Vagina (tissue), 2 donors: ENCODE results near the gene HDHD5. TPM values are rescaled to one million over a fixed set of nuclear protein-coding genes. Genes with fewer than 3 reads are reported as not detected.

ENCODE experiments used
- DNase-seq, 2 donors: peaks; one replicate each; pipeline ENCODE4 v3.0.0-alpha.2; 2017; ENCODE audit errors: extremely low spot score in 2 of 2
- H3K27ac ChIP-seq: fragments of 200-600 bp; sonication (generic); one replicate; pipeline ENCODE4 v1.5.1; 2019
- H3K27me3 ChIP-seq: fragments of 200-600 bp; sonication (generic); one replicate; pipeline ENCODE4 v1.5.1; 2019
- H3K36me3 ChIP-seq, 2 donors: fragments of 200-600 bp; sonication (generic); one replicate each; pipeline ENCODE4 v1.5.1; 2017 to 2019
- H3K4me1 ChIP-seq: fragments of 200-600 bp; sonication (generic); one replicate; pipeline ENCODE4 v1.5.1; 2019
- H3K4me3 ChIP-seq, 2 donors: fragments of 200-600 bp; sonication (generic); 1 replicate in 1 of 2; 2 replicates in 1 of 2; pipeline ENCODE4 v1.5.1; 2016 to 2019
- H3K9me3 ChIP-seq: fragments of 200-600 bp; sonication (generic); one replicate; pipeline ENCODE4 v1.5.1; 2019
- CTCF ChIP-seq, 3 experiments: fragments of 450-650 bp in 2 of 3; fragments of 200-600 bp in 1 of 3; sonication (generic) in 1 of 3; IDR thresholded peaks; one replicate each; pipeline ENCODE4 v1.5.1; 2017 to 2019; ENCODE audit warnings: antibody characterized with exemption in 3 of 3, mild to moderate bottlenecking in 2 of 3, moderate library complexity in 2 of 3
- POLR2A ChIP-seq, 2 donors: fragments of 450-650 bp; IDR thresholded peaks; one replicate each; pipeline ENCODE4 v1.6.1; 2017; ENCODE audit warnings: antibody characterized with exemption in 2 of 2, mild to moderate bottlenecking in 2 of 2, moderate library complexity in 2 of 2
- POLR2AphosphoS5 ChIP-seq, 2 donors: sonication (generic); formaldehyde crosslinking; IDR thresholded peaks; one replicate each; pipeline ENCODE4 v1.9.0; 2017; ENCODE audit warnings: antibody characterized with exemption in 2 of 2, mild to moderate bottlenecking in 2 of 2, low read depth in 1 of 2; ENCODE audit not compliant: insufficient read depth in 1 of 2
- intact Hi-C: fragments of 100-400 bp; cut with DNase I; formaldehyde crosslinking; loops from one replicate; pipeline ENCODE4 v1.15.1; 2023
- total RNA-seq: library from RNA; depleted of rRNA; stranded (reverse); fragments of >200 nt; gene quantifications from one replicate; pipeline ENCODE4 v1.2.3, GENCODE V29; 2016

HDHD5 gene
- total RNA-seq, 1 donor from 2014 or later: 30.0 TPM

GRCh38 chr22:17164392-17165024 lies 5.4 kb upstream of the HDHD5 start:
- TF ChIP-seq CTCF (IDR thresholded peaks at IDR 0.05) (no peak), POLR2AphosphoS5 (IDR thresholded peaks at IDR 0.05; ENCODE audit: insufficient read depth in 1 of 2, low read depth in 1 of 2) (no peak), POLR2A (IDR thresholded peaks at IDR 0.05) (no peak)
- no peaks in the 10 kb centered on the region for H3K9me3 ChIP-seq
- peaks cover 10% of the 10 kb centered on the region for H3K4me1 ChIP-seq
- DNase-seq: no peak
- no peak overlapping the region for H3K4me3 ChIP-seq
- no peak overlapping the region for H3K27ac ChIP-seq
- intact Hi-C loops: loop anchor here (5.0 kb wide), 1 partner anchor 77 kb away; no protein-coding TSS in a partner anchor
- H3K36me3 ChIP-seq: no peaks in the 10 kb centered on the region
- H3K27me3 ChIP-seq: no peaks in the 10 kb centered on the region

GRCh38 chr22:17162731-17163130 lies 3.7 kb upstream of the HDHD5 start:
- intact Hi-C loops: loop anchor here (1.0 kb wide), 1 partner anchor 17 kb away; no protein-coding TSS in a partner anchor
- Histone ChIP-seq H3K4me1 (peaks cover 16% of the 10 kb centered on the region), H3K27me3 (no peaks in the 10 kb centered on the region), H3K36me3 (no peaks in the 10 kb centered on the region), H3K9me3 (no peaks in the 10 kb centered on the region), H3K27ac (no peak overlapping the region), H3K4me3 (no peak overlapping the region)
- no peak for TF ChIP-seq CTCF (IDR thresholded peaks at IDR 0.05)
- no peak for TF ChIP-seq POLR2A (IDR thresholded peaks at IDR 0.05)
- TF ChIP-seq POLR2AphosphoS5 (IDR thresholded peaks at IDR 0.05; ENCODE audit: insufficient read depth in 1 of 2, low read depth in 1 of 2): no peak
- DNase-seq: no peak

GRCh38 chr22:17161991-17162390 lies 2.9 kb upstream of the HDHD5 start:
- DNase-seq: no peak
- Histone ChIP-seq H3K27me3 (no peaks in the 10 kb centered on the region), H3K4me3 (no peak overlapping the region), H3K36me3 (no peaks in the 10 kb centered on the region), H3K9me3 (no peaks in the 10 kb centered on the region), H3K27ac (no peak overlapping the region), H3K4me1 (peaks cover 22% of the 10 kb centered on the region)
- no peak for TF ChIP-seq CTCF (IDR thresholded peaks at IDR 0.05)
- no peak for TF ChIP-seq POLR2AphosphoS5 (IDR thresholded peaks at IDR 0.05; ENCODE audit: insufficient read depth in 1 of 2, low read depth in 1 of 2)
- TF ChIP-seq POLR2A (IDR thresholded peaks at IDR 0.05): no peak
- intact Hi-C loops: loop anchor here (1.0 kb wide), 1 partner anchor 17 kb away; no protein-coding TSS in a partner anchor

GRCh38 chr22:17159504-17159951 lies 451 bp upstream of the HDHD5 start:
- intact Hi-C loops: no loop called here
- no peak for TF ChIP-seq CTCF (IDR thresholded peaks at IDR 0.05)
- TF ChIP-seq POLR2A (IDR thresholded peaks at IDR 0.05): no peak
- peak in 1 of 2 donors; percentile 49 for TF ChIP-seq POLR2AphosphoS5 (IDR thresholded peaks at IDR 0.05; ENCODE audit: insufficient read depth in 1 of 2, low read depth in 1 of 2)
- Histone ChIP-seq H3K9me3 (no peaks in the 10 kb centered on the region), H3K27me3 (no peaks in the 10 kb centered on the region), H3K36me3 (no peaks in the 10 kb centered on the region), H3K4me1 (peaks cover 39% of the 10 kb centered on the region), H3K4me3 (peak overlapping the region; percentile 60 to 82), H3K27ac (peak overlapping the region; percentile 85)
- no peak for DNase-seq

GRCh38 chr22:17158176-17158567 lies 905 bp downstream of the HDHD5 start:
- intact Hi-C loops: no loop called here
- H3K27me3 ChIP-seq: no peaks in the 10 kb centered on the region
- H3K4me3 ChIP-seq: peak overlapping the region; percentile 60 to 82
- peak overlapping the region; percentile 85 for H3K27ac ChIP-seq
- peaks cover 42% of the 10 kb centered on the region for H3K4me1 ChIP-seq
- H3K36me3 ChIP-seq: no peaks in the 10 kb centered on the region
- H3K9me3 ChIP-seq: no peaks in the 10 kb centered on the region
- DNase-seq: no peak
- TF ChIP-seq POLR2AphosphoS5 (IDR thresholded peaks at IDR 0.05; ENCODE audit: insufficient read depth in 1 of 2, low read depth in 1 of 2): no peak
- TF ChIP-seq CTCF (IDR thresholded peaks at IDR 0.05): no peak
- TF ChIP-seq POLR2A (IDR thresholded peaks at IDR 0.05): no peak
